Sigmoid colon (tissue), 4 donors: ENCODE data around the gene METRNL.

Experiments
- CTCF ChIP-seq, 4 experiments: fragments of 450-650 bp in 3 of 4; fragments of 200-600 bp in 1 of 4; IDR thresholded peaks; one replicate each; pipeline ENCODE4 v1.5.1; 2016 to 2019; ENCODE audit warnings: antibody characterized with exemption in 4 of 4, mild to moderate bottlenecking in 3 of 4, moderate library complexity in 2 of 4
- POLR2A ChIP-seq, 2 donors: fragments of 450-650 bp; IDR thresholded peaks; one replicate each; pipeline ENCODE4 v1.6.1; 2016; ENCODE audit warnings: antibody characterized with exemption in 2 of 2, mild to moderate bottlenecking in 2 of 2, moderate library complexity in 2 of 2
- POLR2AphosphoS5 ChIP-seq, 4 donors: sonication (generic); formaldehyde crosslinking; IDR thresholded peaks; one replicate each; pipeline ENCODE4 v1.6.1; 2017; ENCODE audit warnings: antibody characterized with exemption in 4 of 4

DNA sequence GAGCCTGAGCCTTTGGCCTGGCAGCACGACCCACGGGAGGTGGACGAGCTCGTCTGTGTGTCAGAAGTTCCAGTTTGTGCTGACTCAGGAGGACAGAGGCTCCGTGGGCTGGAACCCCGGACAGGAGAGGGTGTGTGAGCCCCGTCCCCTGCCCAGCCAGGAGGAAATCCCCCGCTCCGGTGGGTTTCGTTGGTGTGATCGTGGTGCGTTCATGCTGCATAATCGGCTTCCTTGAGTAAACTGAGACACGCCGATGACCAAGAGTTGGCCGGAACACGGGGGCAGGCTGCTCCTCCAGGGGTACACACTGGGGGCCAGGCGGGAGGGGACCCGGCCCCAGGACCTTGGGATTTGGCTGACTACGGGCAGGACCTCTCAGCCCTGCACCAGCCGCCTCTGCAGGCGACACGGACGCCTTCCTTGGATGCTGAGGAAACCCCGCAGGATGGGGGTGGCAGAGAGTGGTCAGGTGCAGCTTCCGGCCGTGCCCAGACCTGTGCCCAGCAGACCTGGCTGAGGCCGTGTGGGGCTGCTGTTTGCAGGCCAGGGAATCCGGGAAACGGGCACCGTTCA is 8.5 kb downstream of the METRNL start:
- TF ChIP-seq CTCF (IDR thresholded peaks at IDR 0.05) (no peak), POLR2AphosphoS5 (IDR thresholded peaks at IDR 0.05) (no peak), POLR2A (IDR thresholded peaks at IDR 0.05) (no peak)
